ENCODE measurements around the gene CTDSP1.

The CTDSP1 gene

DNA sequence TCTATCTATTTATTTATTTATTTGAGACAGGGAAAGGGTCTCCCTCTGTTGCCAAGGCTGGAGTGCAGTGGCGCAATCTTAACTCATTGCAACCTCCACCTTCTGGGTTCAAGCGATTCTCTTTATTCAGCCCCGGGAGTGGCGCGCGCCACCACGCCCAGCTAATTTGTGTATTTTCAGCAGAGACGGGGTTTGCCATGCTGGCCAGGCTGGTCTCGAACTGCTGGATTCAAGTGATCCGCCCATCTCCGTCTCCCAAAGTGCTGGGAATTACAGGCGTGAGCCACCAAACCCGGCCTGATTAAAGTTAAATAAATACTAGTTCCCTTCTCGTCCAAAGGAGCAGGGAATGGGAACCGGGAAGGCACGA is 4.2 kb upstream of the CTDSP1 start:
- Histone ChIP-seq H4K12ac (ENCODE audit: low read depth, low read length) (peak overlapping the region; percentile 70), H2BK12ac (ENCODE audit: low read length) (peak overlapping the region; percentile 37), H3K27me3 (ENCODE audit: insufficient read depth, low read length) (no peaks in the 10 kb centered on the region), H2BK5ac (ENCODE audit: low read depth, low read length, poor library complexity) (no peak overlapping the region), H2AFZ (ENCODE audit: insufficient read depth, low read length, poor library complexity) (peak overlapping the region; percentile 74), H3K36me3 (ENCODE audit: control insufficient read depth in 1 of 2, insufficient read depth in 2 of 2, low read length in 2 of 2) (no peaks in the 10 kb centered on the region), H3K4me1 (ENCODE audit: control insufficient read depth in 1 of 2, insufficient read depth in 2 of 2, low read length in 2 of 2) (peaks cover 18 to 22% of the 10 kb centered on the region in 2 experiments), H2BK120ac (ENCODE audit: insufficient read depth, low read length, poor library complexity) (peak overlapping the region; percentile 41), H3K79me2 (ENCODE audit: control insufficient read depth, insufficient read depth, low read length, poor library complexity) (peaks cover 18% of the 10 kb centered on the region), H4K91ac (ENCODE audit: low read depth, low read length) (peak overlapping the region; percentile 72), H4K8ac (ENCODE audit: low read depth, low read length) (peak overlapping the region; percentile 57), H3K4me2 (ENCODE audit: low read length) (peak overlapping the region; percentile 71), H3K27ac (ENCODE audit: low read depth, low read length) (peak overlapping the region; percentile 91), H2AK5ac (ENCODE audit: low read length) (no peak overlapping the region), H3K4ac (ENCODE audit: low read depth, low read length) (no peak overlapping the region), H3K18ac (ENCODE audit: low read length) (no peak overlapping the region), H3K79me1 (ENCODE audit: low read length) (peaks cover 34% of the 10 kb centered on the region), H3K14ac (ENCODE audit: low read length) (no peak overlapping the region), H3K9me3 (ENCODE audit: insufficient read depth, low read depth, low read length) (no peaks in the 10 kb centered on the region), H3K4me3 (ENCODE audit: low read depth, low read length) (peak overlapping the region; percentile 25), H3K23ac (ENCODE audit: low read length) (no peak overlapping the region), H3K9ac (ENCODE audit: low read length) (no peak overlapping the region)
- no CpG with 5 or more reads among the region's 16 CpGs for WGBS (ENCODE audit: extremely low coverage, insufficient coverage, insufficient read length)
- no peak for DNase-seq

- peak overlapping the region; percentile 78 for H3K4me3 ChIP-seq (ENCODE audit: low read depth, low read length)
- peak overlapping the region; percentile 72 for H2BK12ac ChIP-seq (ENCODE audit: low read length)
- H4K12ac ChIP-seq (ENCODE audit: low read depth, low read length) = peak overlapping the region; percentile 73
- H3K4me1 ChIP-seq (ENCODE audit: control insufficient read depth in 1 of 2, insufficient read depth in 2 of 2, low read length in 2 of 2) = peaks cover 18 to 25% of the 10 kb centered on the region in 2 experiments
- peak; percentile 88 to 93 for DNase-seq
- H3K4ac ChIP-seq (ENCODE audit: low read depth, low read length) = peak overlapping the region; percentile 52
- H3K36me3 ChIP-seq (ENCODE audit: control insufficient read depth in 1 of 2, insufficient read depth in 2 of 2, low read length in 2 of 2) = no peaks in the 10 kb centered on the region
- H2AK5ac ChIP-seq (ENCODE audit: low read length) = no peak overlapping the region
- peak overlapping the region; percentile 88 for H4K8ac ChIP-seq (ENCODE audit: low read depth, low read length)
- H2AFZ ChIP-seq (ENCODE audit: insufficient read depth, low read length, poor library complexity) = peak overlapping the region; percentile 78
- peaks cover 37% of the 10 kb centered on the region for H3K79me1 ChIP-seq (ENCODE audit: low read length)
- peak overlapping the region; percentile 91 for H3K27ac ChIP-seq (ENCODE audit: low read depth, low read length)
- H3K9ac ChIP-seq (ENCODE audit: low read length) = peak overlapping the region; percentile 88
- WGBS (ENCODE audit: extremely low coverage, insufficient coverage, insufficient read length) = no CpG with 5 or more reads among the region's 57 CpGs
- H3K14ac ChIP-seq (ENCODE audit: low read length) = peak overlapping the region; percentile 90
- no peak overlapping the region for H3K23ac ChIP-seq (ENCODE audit: low read length)
- H3K9me3 ChIP-seq (ENCODE audit: insufficient read depth, low read depth, low read length) = no peaks in the 10 kb centered on the region
- H2BK120ac ChIP-seq (ENCODE audit: insufficient read depth, low read length, poor library complexity) = peak overlapping the region; percentile 97
- H3K27me3 ChIP-seq (ENCODE audit: insufficient read depth, low read length) = no peaks in the 10 kb centered on the region
- H3K18ac ChIP-seq (ENCODE audit: low read length) = peak overlapping the region; percentile 80
- peak overlapping the region; percentile 71 for H3K4me2 ChIP-seq (ENCODE audit: low read length)
- peaks cover 21% of the 10 kb centered on the region for H3K79me2 ChIP-seq (ENCODE audit: control insufficient read depth, insufficient read depth, low read length, poor library complexity)
- peak overlapping the region; percentile 97 for H2BK5ac ChIP-seq (ENCODE audit: low read depth, low read length, poor library complexity)
- H4K91ac ChIP-seq (ENCODE audit: low read depth, low read length) = peak overlapping the region; percentile 97
Measured at GRCh38 chr2:218395826-218396687, 3.6 kb upstream of the CTDSP1 start.

DNA sequence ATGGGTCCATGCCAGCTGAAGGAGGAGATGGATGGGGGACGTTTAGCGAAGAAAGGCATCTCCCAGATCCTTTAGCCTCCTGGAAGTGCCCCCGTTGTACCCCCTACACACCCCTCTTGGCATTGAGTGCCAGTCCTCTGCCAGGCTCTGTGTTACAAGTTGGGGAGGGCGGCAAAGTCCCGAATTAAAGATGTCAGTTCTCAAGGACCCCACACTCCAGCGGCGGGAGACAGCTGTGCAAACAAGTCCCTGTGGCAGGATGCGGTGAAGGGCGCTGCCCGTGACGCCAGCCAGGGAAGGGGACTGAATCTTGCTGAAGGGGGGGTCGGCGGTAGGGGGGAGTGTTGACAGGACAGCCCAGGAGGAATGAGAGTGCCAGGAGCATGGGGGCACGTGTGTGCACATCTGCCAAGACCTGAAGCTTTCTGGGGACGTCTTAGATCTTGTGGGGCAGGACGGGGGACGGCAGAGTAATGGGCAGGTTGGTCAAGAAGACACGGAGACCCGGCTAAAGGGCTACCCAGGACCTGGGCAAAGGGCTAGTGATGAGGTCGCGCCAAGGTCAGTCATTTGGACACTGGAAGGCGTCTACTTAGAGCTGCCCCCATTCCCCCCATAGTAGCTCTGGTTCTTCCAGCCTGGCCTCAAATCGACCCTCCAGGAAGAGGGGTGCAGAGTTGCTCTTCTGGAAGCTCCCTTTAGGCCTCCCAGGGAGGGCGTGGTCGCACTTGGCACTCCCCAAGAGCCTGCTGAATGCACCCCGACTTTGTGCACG is 2.8 kb upstream of the CTDSP1 start:
- Histone ChIP-seq H3K9ac (ENCODE audit: low read length) (no peak overlapping the region), H4K12ac (ENCODE audit: low read depth, low read length) (peak overlapping the region; percentile 41), H2AK5ac (ENCODE audit: low read length) (peak overlapping the region; percentile 64), H3K4me1 (ENCODE audit: control insufficient read depth in 1 of 2, insufficient read depth in 2 of 2, low read length in 2 of 2) (peaks cover 18 to 26% of the 10 kb centered on the region in 2 experiments), H3K18ac (ENCODE audit: low read length) (peak overlapping the region; percentile 80), H3K27ac (ENCODE audit: low read depth, low read length) (peak overlapping the region; percentile 91), H3K27me3 (ENCODE audit: insufficient read depth, low read length) (no peaks in the 10 kb centered on the region), H2AFZ (ENCODE audit: insufficient read depth, low read length, poor library complexity) (peak overlapping the region; percentile 19), H3K14ac (ENCODE audit: low read length) (peak overlapping the region; percentile 90), H3K23ac (ENCODE audit: low read length) (no peak overlapping the region), H3K79me1 (ENCODE audit: low read length) (peaks cover 37% of the 10 kb centered on the region), H3K4me2 (ENCODE audit: low read length) (peak overlapping the region; percentile 71), H2BK12ac (ENCODE audit: low read length) (peak overlapping the region; percentile 42), H2BK120ac (ENCODE audit: insufficient read depth, low read length, poor library complexity) (peak overlapping the region; percentile 97), H3K36me3 (ENCODE audit: control insufficient read depth in 1 of 2, insufficient read depth in 2 of 2, low read length in 2 of 2) (peaks cover 6 to 7% of the 10 kb centered on the region in 2 experiments), H4K8ac (ENCODE audit: low read depth, low read length) (peak overlapping the region; percentile 88), H3K79me2 (ENCODE audit: control insufficient read depth, insufficient read depth, low read length, poor library complexity) (peaks cover 21% of the 10 kb centered on the region), H3K4me3 (ENCODE audit: low read depth, low read length) (peak overlapping the region; percentile 78), H4K91ac (ENCODE audit: low read depth, low read length) (peak overlapping the region; percentile 97), H2BK5ac (ENCODE audit: low read depth, low read length, poor library complexity) (no peak overlapping the region), H3K4ac (ENCODE audit: low read depth, low read length) (peak overlapping the region; percentile 2), H3K9me3 (ENCODE audit: insufficient read depth, low read depth, low read length) (no peaks in the 10 kb centered on the region)
- DNase-seq = peak in 1 of 2 donors; percentile 42
- no CpG with 5 or more reads among the region's 27 CpGs for WGBS (ENCODE audit: extremely low coverage, insufficient coverage, insufficient read length)

- peak overlapping the region; percentile 10 for H3K14ac ChIP-seq (ENCODE audit: low read length)
- no peaks in the 10 kb centered on the region for H3K27me3 ChIP-seq (ENCODE audit: insufficient read depth, low read length)
- H4K12ac ChIP-seq (ENCODE audit: low read depth, low read length) = peak overlapping the region; percentile 41
- no CpG with 5 or more reads among the region's 12 CpGs for WGBS (ENCODE audit: extremely low coverage, insufficient coverage, insufficient read length)
- H2BK120ac ChIP-seq (ENCODE audit: insufficient read depth, low read length, poor library complexity) = peak overlapping the region; percentile 65
- peak overlapping the region; percentile 86 for H3K27ac ChIP-seq (ENCODE audit: low read depth, low read length)
- H3K4me3 ChIP-seq (ENCODE audit: low read depth, low read length) = no peak overlapping the region
- no peak overlapping the region for H3K23ac ChIP-seq (ENCODE audit: low read length)
- no peaks in the 10 kb centered on the region for H3K9me3 ChIP-seq (ENCODE audit: insufficient read depth, low read depth, low read length)
- no peak overlapping the region for H2BK5ac ChIP-seq (ENCODE audit: low read depth, low read length, poor library complexity)
- H3K79me2 ChIP-seq (ENCODE audit: control insufficient read depth, insufficient read depth, low read length, poor library complexity) = peaks cover 21% of the 10 kb centered on the region
- peak overlapping the region; percentile 71 for H3K4me2 ChIP-seq (ENCODE audit: low read length)
- peak overlapping the region; percentile 97 for H4K91ac ChIP-seq (ENCODE audit: low read depth, low read length)
- peaks cover 37% of the 10 kb centered on the region for H3K79me1 ChIP-seq (ENCODE audit: low read length)
- H3K9ac ChIP-seq (ENCODE audit: low read length) = no peak overlapping the region
- H3K4ac ChIP-seq (ENCODE audit: low read depth, low read length) = peak overlapping the region; percentile 2
- peak overlapping the region; percentile 12 for H3K18ac ChIP-seq (ENCODE audit: low read length)
- peaks cover 18 to 26% of the 10 kb centered on the region in 2 experiments for H3K4me1 ChIP-seq (ENCODE audit: control insufficient read depth in 1 of 2, insufficient read depth in 2 of 2, low read length in 2 of 2)
- peak overlapping the region; percentile 42 for H2BK12ac ChIP-seq (ENCODE audit: low read length)
- H2AK5ac ChIP-seq (ENCODE audit: low read length) = peak overlapping the region; percentile 64
- H4K8ac ChIP-seq (ENCODE audit: low read depth, low read length) = peak overlapping the region; percentile 57
- peaks cover 12% of the 10 kb centered on the region in 2 experiments for H3K36me3 ChIP-seq (ENCODE audit: control insufficient read depth in 1 of 2, insufficient read depth in 2 of 2, low read length in 2 of 2)
- peak overlapping the region; percentile 32 for H2AFZ ChIP-seq (ENCODE audit: insufficient read depth, low read length, poor library complexity)
- no peak for DNase-seq
Measured at GRCh38 chr2:218397463-218397819, 2.2 kb upstream of the CTDSP1 start.

Data from trophoblast cell (in vitro differentiated cells and primary cell).